Activated naive CD4-positive, alpha-beta T cell treated with anti-CD3 and anti-CD28 coated beads for 36 hours (primary cell): Measurements from ENCODE around the gene SOCS2. TPM values are rescaled to one million over a fixed set of nuclear protein-coding genes. Genes with fewer than 3 reads are reported as not detected.

Source experiments
- CTCF ChIA-PET: fragments of 350-600 bp; sonication (Branson Sonifier 250); formaldehyde crosslinking; loops from one replicate; lab custom pipeline; 2021; ENCODE audit warnings: antibody characterized with exemption; lab: Charles Lee
- DNase-seq: peaks from one replicate; pipeline ENCODE4 v3.0.0-alpha.2; 2020
- H3K27ac Mint-ChIP-seq: one replicate; pipeline ENCODE4 v1.8.0; 2021; ENCODE audit warnings: mild to moderate bottlenecking, mixed read lengths
- H3K27me3 Mint-ChIP-seq: one replicate; pipeline ENCODE4 v1.8.0; 2021; ENCODE audit warnings: low read depth, mixed read lengths
- H3K36me3 Mint-ChIP-seq: one replicate; pipeline ENCODE4 v1.8.0; 2021; ENCODE audit warnings: low read depth, mixed read lengths
- H3K4me1 Mint-ChIP-seq: one replicate; pipeline ENCODE4 v1.8.0; 2021; ENCODE audit warnings: low read depth, mixed read lengths
- H3K4me3 Mint-ChIP-seq: one replicate; pipeline ENCODE4 v1.8.0; 2021; ENCODE audit warnings: mild to moderate bottlenecking, moderate library complexity, mixed read lengths
- H3K9me3 Mint-ChIP-seq: one replicate; pipeline ENCODE4 v1.8.0; 2021; ENCODE audit warnings: mixed read lengths
- intact Hi-C: fragments of 100-400 bp; cut with micrococcal nuclease; formaldehyde crosslinking; loops from one replicate; pipeline ENCODE4 v1.15.1; 2023
- total RNA-seq, 2 experiments: library from RNA; stranded (reverse); gene quantifications; one replicate each; pipeline ENCODE4 v1.2.3, GENCODE V29; 2021

The SOCS2 gene
- total RNA-seq, 2 experiments from 2014 or later = 15.9 to 17.5 TPM

DNA sequence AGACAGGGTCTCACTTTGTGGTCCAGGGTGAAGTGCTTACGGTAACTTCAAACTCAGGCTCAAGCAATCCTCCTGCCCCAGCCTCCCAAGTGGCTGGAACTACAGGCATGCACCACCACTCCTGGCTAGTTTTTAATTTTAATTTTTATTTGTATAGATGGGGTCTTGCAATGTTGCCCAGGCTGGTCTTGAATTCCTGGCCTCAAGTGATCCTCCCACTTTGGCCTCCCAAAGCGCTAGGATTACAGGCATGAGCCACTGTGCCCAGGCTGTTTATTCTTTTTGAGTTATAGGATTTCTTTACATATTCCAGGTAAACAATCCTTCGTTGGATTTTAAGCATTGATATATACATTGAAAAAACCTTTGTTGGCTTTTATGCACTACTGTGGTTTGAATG is 26.7 kb downstream of the SOCS2 start:
- intact Hi-C loops = no loop called here
- no peak overlapping the region for H3K4me3 Mint-ChIP-seq
- no peaks in the 10 kb centered on the region for H3K36me3 Mint-ChIP-seq
- no peak for DNase-seq
- no peaks in the 10 kb centered on the region for H3K4me1 Mint-ChIP-seq
- CTCF ChIA-PET = no interaction called here
- H3K27me3 Mint-ChIP-seq = peaks cover 14% of the 10 kb centered on the region
- H3K9me3 Mint-ChIP-seq = no peaks in the 10 kb centered on the region
- H3K27ac Mint-ChIP-seq = no peak overlapping the region

DNA sequence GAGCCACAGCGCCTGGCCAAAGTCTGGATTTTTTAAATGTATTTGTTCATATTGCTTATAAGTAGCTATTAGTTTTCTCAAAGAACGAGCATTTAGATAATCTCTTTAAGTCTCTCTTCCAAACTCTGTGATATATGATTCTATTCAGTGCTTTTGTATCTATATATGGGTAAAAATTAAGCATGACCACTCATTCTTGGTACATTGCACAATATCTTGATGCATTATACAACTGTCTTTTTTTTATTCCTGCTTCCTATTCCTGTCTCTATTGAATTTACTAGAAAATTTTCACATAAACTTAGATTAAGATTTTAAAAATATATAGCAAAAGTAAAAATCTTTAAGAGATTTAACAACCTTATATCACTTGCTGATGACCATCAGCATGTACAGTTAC is 29.1 kb downstream of the SOCS2 start:
- Mint-ChIP-seq H3K9me3 (no peaks in the 10 kb centered on the region), H3K27me3 (peaks cover 6% of the 10 kb centered on the region), H3K4me1 (no peaks in the 10 kb centered on the region), H3K4me3 (no peak overlapping the region), H3K27ac (no peak overlapping the region), H3K36me3 (no peaks in the 10 kb centered on the region)
- CTCF ChIA-PET = no interaction called here
- DNase-seq = no peak
- intact Hi-C loops = no loop called here

DNA sequence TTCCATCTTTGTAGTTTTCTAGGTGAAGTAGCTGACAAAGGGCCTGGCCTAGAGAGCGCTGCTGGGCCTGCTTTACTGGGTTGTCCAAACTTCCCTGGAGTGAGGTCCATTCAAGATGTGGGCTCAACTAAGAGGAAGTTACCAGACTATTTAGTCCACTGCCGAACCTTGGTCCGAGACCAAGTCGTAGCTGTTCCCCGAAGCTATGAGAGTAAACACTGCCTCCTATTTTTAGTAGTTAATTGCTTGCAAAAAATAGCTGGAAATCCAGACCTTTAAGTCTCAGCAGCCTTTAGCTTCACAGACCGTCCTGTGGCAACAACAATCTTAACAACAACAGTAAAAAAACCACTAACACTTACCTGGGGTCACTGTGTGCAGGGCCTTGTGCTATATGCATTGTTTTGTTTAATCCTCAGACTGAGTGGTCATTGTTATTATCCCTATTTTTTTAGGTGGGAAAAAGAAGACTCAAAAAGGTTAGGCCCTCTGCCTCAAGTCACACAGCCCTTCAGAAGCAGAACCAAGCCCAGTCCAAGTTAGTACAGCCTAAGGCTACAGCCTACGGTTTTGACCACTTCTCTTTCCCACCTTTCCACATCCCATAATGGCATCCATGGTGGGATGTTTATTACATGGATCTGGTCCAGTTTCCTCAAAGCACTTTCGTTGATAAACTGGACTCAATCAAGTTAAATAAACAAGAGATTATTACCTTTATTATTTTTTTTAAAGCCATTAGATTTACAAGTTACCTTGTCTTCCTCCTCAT is 30.6 kb downstream of the SOCS2 start:
- intact Hi-C loops = no loop called here
- no peak overlapping the region for H3K27ac Mint-ChIP-seq
- H3K4me1 Mint-ChIP-seq = no peaks in the 10 kb centered on the region
- no peak overlapping the region for H3K4me3 Mint-ChIP-seq
- no peaks in the 10 kb centered on the region for H3K9me3 Mint-ChIP-seq
- peaks cover 6% of the 10 kb centered on the region for H3K27me3 Mint-ChIP-seq
- DNase-seq = no peak
- H3K36me3 Mint-ChIP-seq = no peaks in the 10 kb centered on the region
- CTCF ChIA-PET = interaction anchor here (0.9 to 1.0 kb wide), 2 partner anchors 22 to 34 kb away, joined by 3 read pairs; no protein-coding TSS in a partner anchor

DNA sequence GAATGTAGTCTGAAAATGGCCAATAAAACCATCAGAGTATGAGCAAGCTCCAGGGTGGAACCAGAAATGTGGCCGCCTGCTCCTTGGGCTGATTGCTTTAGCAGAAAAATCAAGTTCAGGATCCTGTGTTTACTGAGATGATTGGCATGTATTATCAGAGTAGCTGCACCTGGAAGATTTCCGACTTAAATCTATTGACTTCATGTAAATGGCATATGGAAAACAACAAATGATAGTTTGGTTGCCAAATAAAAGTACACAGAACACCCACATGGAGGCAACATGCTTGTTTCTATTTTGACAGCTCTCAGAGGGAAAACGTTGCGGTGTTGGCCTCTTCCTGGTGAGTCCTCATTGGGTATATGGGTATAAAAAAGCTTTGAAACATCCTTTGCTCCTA is 31.3 kb downstream of the SOCS2 start:
- no peak for DNase-seq
- Mint-ChIP-seq H3K4me3 (no peak overlapping the region), H3K27ac (no peak overlapping the region), H3K36me3 (no peaks in the 10 kb centered on the region), H3K9me3 (no peaks in the 10 kb centered on the region), H3K4me1 (no peaks in the 10 kb centered on the region), H3K27me3 (peaks cover 10% of the 10 kb centered on the region)
- CTCF ChIA-PET = interaction anchor here (0.9 kb wide), 1 partner anchor 22 kb away, joined by 3 read pairs; no protein-coding TSS in a partner anchor
- intact Hi-C loops = no loop called here

DNA sequence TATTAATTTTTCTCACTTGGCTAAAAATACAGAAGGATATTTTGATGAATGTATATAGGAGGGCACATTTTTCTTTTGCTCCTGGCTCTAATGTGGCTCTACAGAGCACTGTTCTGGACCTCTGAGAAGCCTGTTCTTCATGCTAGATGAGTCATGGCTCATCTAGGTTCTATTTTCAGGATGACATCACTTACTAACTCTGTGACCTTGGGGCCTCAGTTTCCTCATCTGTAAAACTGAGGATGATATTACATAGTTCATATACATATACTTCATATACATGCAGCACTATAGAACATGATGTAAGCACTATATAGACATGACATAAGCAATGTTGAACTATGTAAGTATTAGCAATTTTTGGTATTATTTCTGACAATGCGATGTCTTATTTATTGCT is 35.8 kb downstream of the SOCS2 start:
- H3K27ac Mint-ChIP-seq = no peak overlapping the region
- no peaks in the 10 kb centered on the region for H3K36me3 Mint-ChIP-seq
- intact Hi-C loops = no loop called here
- no peak for DNase-seq
- H3K27me3 Mint-ChIP-seq = peaks cover 12% of the 10 kb centered on the region
- H3K4me1 Mint-ChIP-seq = no peaks in the 10 kb centered on the region
- no peak overlapping the region for H3K4me3 Mint-ChIP-seq
- CTCF ChIA-PET = no interaction called here
- H3K9me3 Mint-ChIP-seq = no peaks in the 10 kb centered on the region

DNA sequence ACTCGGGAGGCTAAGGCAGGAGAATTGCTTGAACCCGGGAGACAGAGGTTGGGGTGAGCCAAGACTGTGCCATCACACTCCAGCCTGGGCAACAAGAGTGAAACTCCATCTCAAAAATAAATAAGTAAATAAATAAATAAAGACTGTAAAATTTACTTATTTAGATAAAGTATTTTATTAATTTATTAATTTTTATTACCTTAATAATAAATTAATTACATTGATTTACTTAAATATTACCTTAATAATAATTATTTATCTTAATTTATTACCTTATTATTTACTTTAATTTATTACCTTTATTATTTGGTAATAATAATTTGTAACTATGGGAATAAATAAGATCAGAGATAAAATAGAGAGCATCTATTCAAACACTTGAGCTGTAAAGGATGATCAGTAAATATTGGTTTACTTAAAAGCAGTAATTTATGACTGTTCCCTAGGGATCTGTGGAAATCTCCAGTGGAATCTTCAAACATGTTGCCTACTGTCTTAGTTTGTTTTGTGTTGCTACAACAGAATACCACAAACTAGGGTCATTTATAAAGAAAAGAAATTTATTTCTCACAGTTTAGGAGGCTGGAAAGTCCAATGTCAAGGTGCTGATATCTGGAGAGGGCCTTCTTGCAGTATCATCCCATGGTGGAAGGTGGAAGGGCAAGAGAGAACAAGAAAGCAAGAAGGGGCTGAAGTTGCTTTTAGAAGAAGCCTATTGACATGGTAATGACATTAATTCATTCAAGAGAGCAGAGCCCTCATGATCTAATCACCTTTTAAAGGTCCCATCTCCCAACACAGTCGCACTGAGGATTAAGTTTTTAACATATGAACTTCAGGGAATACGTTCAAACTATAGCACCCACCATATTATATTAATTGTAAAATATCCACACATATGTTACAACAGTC is 37.1 kb downstream of the SOCS2 start:
- CTCF ChIA-PET = no interaction called here
- no peak for DNase-seq
- Mint-ChIP-seq H3K36me3 (no peaks in the 10 kb centered on the region), H3K4me1 (no peaks in the 10 kb centered on the region), H3K27ac (no peak overlapping the region), H3K27me3 (peaks cover 10% of the 10 kb centered on the region), H3K4me3 (no peak overlapping the region), H3K9me3 (no peaks in the 10 kb centered on the region)
- intact Hi-C loops = loop anchor here (5.0 kb wide), 1 partner anchor 38 kb away; no protein-coding TSS in a partner anchor

DNA sequence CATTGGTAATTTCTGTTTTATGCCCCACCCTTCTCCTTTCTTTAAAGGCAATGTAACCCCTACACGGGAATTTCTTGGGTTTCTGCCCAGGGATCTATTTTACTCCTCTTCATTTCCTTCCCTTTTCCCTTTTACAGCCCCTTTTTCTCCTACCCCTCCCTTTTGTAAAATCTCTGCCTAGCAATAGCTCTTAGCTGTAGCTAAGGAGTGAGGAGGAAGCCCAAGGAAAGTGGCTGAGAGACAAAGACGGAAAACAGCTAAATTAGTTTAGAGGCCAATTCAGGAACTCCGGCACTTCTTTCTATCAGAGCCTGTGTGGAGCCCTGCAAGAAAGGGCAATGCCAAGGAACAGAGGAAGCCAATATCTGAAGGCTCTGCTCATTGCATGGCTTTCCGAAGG is 40.3 kb downstream of the SOCS2 start:
- H3K27me3 Mint-ChIP-seq = peaks cover 7% of the 10 kb centered on the region
- H3K27ac Mint-ChIP-seq = no peak overlapping the region
- intact Hi-C loops = loop anchor here (5.0 kb wide), 1 partner anchor 35 kb away; no protein-coding TSS in a partner anchor
- no peaks in the 10 kb centered on the region for H3K9me3 Mint-ChIP-seq
- H3K4me3 Mint-ChIP-seq = no peak overlapping the region
- CTCF ChIA-PET = interaction anchor here (0.6 to 0.7 kb wide), 2 partner anchors 30 to 79 kb away, joined by 3 read pairs; no protein-coding TSS in a partner anchor
- no peaks in the 10 kb centered on the region for H3K4me1 Mint-ChIP-seq
- no peaks in the 10 kb centered on the region for H3K36me3 Mint-ChIP-seq
- DNase-seq = no peak

DNA sequence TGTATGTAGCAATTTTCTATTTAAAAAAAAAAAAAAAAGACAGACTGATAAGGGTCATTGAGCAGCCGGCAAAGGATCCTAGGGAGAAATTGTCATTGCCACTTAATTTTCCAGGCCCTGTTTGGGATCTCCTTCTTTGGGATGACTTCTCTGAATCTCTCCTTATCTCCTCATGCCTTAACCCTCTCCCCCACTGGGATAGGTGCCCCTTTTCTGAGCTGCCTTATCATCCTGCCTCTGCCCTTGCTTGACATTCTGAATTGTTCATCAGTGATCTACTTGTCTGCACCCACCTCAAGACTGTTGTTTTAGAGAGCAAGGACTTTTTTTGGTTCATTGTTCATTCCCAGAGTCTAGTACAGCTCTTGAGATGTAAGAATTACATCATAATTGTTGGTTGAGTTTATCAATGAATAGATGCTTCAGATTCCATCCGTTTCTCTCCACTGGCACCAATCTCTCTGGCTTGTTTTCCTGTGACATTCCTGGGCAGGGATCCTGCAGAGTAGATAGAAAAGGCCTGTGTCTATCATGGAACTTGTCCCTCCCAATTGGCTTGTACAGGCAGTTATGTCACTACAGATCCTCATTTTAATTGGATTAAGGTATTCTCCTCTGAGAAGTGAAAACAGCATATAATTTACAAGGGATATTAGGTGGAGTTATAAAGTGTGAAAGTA is 42.6 kb downstream of the SOCS2 start:
- H3K4me1 Mint-ChIP-seq = no peaks in the 10 kb centered on the region
- no peak overlapping the region for H3K4me3 Mint-ChIP-seq
- peaks cover 2% of the 10 kb centered on the region for H3K27me3 Mint-ChIP-seq
- intact Hi-C loops = loop anchor here (5.0 kb wide), 1 partner anchor 32 kb away; no protein-coding TSS in a partner anchor
- H3K9me3 Mint-ChIP-seq = no peaks in the 10 kb centered on the region
- H3K36me3 Mint-ChIP-seq = no peaks in the 10 kb centered on the region
- CTCF ChIA-PET = no interaction called here
- H3K27ac Mint-ChIP-seq = no peak overlapping the region
- no peak for DNase-seq

DNA sequence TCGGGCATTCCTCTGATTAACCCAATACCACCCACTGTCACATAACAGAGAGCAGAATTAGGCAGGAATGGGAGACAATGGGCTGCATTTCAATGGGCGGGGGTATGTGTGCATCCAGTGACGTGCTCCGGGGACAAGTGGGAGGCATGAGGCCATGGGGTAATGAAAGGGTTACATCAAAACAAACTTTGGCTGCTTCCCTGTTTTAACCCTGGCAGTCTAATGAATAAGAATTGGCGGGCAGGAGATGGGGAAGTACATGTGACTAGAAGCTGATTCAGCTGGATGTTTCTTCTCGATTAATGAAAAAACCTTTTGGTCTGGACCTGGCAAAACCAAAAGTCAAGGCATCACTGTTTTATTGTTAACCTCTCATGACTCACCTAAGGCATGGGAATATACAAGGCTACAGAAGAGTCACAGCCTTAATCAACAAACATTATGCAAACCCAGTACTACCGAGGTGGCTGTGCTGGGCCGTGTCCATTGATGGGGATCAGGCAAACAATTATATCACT is 44.2 kb downstream of the SOCS2 start:
- intact Hi-C loops = no loop called here
- Mint-ChIP-seq H3K9me3 (no peaks in the 10 kb centered on the region), H3K27me3 (peaks cover 2% of the 10 kb centered on the region), H3K27ac (no peak overlapping the region), H3K4me1 (no peaks in the 10 kb centered on the region), H3K36me3 (no peaks in the 10 kb centered on the region), H3K4me3 (no peak overlapping the region)
- CTCF ChIA-PET = interaction anchor here (1.0 kb wide), 1 partner anchor 484 kb away, joined by 3 read pairs; no protein-coding TSS in a partner anchor
- DNase-seq = no peak

DNA sequence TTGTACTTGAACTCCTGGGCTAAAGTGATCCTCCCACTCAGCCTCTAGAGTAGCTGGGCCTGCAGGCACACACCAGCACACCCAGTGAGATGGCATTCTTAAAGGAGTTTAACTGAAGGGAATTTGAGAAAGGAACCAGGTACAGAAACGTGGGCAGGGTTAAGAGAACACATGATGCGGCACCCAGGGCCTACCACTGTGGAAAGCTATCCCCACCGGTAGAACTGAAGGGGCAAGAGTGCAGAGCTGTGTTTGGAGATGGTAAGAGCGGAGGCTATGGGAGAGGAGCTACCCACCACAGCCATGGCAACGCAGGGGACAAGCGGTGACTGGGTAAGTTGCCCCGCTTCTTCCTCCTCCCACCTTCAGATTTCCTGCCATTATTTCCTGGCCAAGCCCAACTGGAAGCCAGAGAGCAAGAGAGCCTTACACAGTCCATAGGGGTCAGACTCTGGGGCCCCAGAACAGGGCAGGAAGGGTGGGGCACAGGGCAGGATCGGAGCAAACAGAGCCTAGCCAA is 46.5 kb downstream of the SOCS2 start:
- Mint-ChIP-seq H3K27me3 (no peaks in the 10 kb centered on the region), H3K27ac (no peak overlapping the region), H3K9me3 (no peaks in the 10 kb centered on the region), H3K4me1 (no peaks in the 10 kb centered on the region), H3K4me3 (no peak overlapping the region), H3K36me3 (no peaks in the 10 kb centered on the region)
- CTCF ChIA-PET = no interaction called here
- intact Hi-C loops = no loop called here
- no peak for DNase-seq

DNA sequence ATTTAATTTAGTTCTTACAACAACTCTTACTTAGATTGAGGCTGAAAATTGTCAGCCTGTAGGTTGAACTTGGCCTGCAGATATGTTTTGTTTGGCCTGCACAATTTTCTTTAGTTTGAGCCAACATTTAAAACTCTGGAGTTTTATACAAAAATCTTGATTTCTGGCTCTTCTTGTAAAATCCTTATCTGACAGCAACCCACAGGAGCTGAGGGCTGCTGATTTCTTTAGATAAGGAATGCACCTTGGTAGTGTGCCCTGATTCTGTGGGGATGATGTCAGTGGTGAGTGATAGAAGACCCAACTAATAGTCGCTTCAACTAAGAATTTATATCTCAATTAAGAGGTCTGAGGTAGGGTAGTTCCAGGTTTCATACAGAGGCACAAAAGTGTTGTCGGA is 49.5 kb downstream of the SOCS2 start:
- intact Hi-C loops = no loop called here

DNA sequence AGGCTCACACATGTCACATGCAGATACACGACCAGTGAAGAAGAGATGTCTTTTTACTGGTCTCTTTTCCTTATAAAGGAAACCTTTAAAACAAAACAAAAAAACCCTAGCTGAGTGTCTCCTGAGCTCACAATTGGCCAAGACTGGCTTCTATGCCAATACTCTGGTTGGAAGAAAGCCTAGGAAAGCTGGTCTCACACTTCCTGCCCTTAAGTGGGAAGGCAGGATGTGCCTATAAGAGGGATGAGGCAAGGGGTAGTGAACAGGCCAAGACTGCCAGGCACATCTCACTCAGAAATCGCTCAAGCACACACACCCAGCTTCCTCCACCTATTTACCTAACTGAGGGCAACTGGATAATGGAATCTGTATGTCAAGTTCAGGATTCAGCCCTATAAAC is 50.0 kb downstream of the SOCS2 start:
- Mint-ChIP-seq H3K9me3 (no peaks in the 10 kb centered on the region), H3K27ac (no peak overlapping the region), H3K36me3 (no peaks in the 10 kb centered on the region), H3K4me1 (peaks cover 7% of the 10 kb centered on the region), H3K4me3 (no peak overlapping the region), H3K27me3 (no peaks in the 10 kb centered on the region)
- intact Hi-C loops = no loop called here
- no peak for DNase-seq
- CTCF ChIA-PET = no interaction called here

More for the DNA sequence above, 49.5 kb downstream of the SOCS2 start:
- CTCF ChIA-PET = no interaction called here
- H3K9me3 Mint-ChIP-seq = no peaks in the 10 kb centered on the region
- no peaks in the 10 kb centered on the region for H3K27me3 Mint-ChIP-seq
- no peak overlapping the region for H3K27ac Mint-ChIP-seq
- DNase-seq = no peak
- peaks cover 7% of the 10 kb centered on the region for H3K4me1 Mint-ChIP-seq
- no peaks in the 10 kb centered on the region for H3K36me3 Mint-ChIP-seq
- no peak overlapping the region for H3K4me3 Mint-ChIP-seq
